PC-3 (cell line): Measurements from ENCODE around the gene PPP1R3D.

Source experiments
- CTCF ChIP-seq: fragments of 300-600 bp; sonication (generic); conservative IDR thresholded peaks from 2 replicates; pipeline ENCODE4 v1.5.1; 2017; ENCODE audit warnings: antibody characterized with exemption, low read depth, mild to moderate bottlenecking, low read length
- EZH2phosphoT487 ChIP-seq: fragments of 300-600 bp; sonication (generic); IDR thresholded peaks from 2 replicates; pipeline ENCODE4 v1.6.1; 2018; ENCODE audit warnings: mild to moderate bottlenecking, antibody characterized with exemption, low read length, borderline replicate concordance

GRCh38 chr20:59937150-59937549 is 3.0 kb downstream of the PPP1R3D start:
- no peak for TF ChIP-seq EZH2phosphoT487
- no peak for TF ChIP-seq CTCF
